Activated naive CD4-positive, alpha-beta T cell treated with Interleukin-2 at 50 U/mL for 16 hours (primary cell): Measurements from ENCODE around the gene ARF1.
"Not testable (repeated sequence)": the region's sequence is repeated elsewhere in the genome, so short reads cannot be mapped to it uniquely, and the experiment has no call there.

Source experiments
- DNase-seq: peaks from one replicate; pipeline ENCODE4 v3.0.0-alpha.2; 2020

ARF1 gene

GRCh38 chr1:228102791-228103620 lies 20.5 kb downstream of the ARF1 start, which contains the start of gene C1orf35:
Gene C1orf35, minus strand, starts transcription at chr1:228103325. Its CDS starts 98 bp downstream, at chr1:228103227.
- DNase-seq: peak; percentile 95

GRCh38 chr1:228104526-228105269 lies 22.2 kb downstream of the ARF1 start:
- no peak for DNase-seq

GRCh38 chr1:228105270-228105995 lies 22.9 kb downstream of the ARF1 start:
- no peak for DNase-seq

- DNase-seq: no peak
Measured at GRCh38 chr1:228105996-228106799, 23.7 kb downstream of the ARF1 start.

GRCh38 chr1:228106800-228107054 lies 24.2 kb downstream of the ARF1 start:
- DNase-seq: no peak

GRCh38 chr1:228107636-228108035 lies 25.1 kb downstream of the ARF1 start:
- DNase-seq: no peak

- no peak for DNase-seq
Measured at GRCh38 chr1:228108055-228108690, 25.7 kb downstream of the ARF1 start.

GRCh38 chr1:228108742-228109072 lies 26.2 kb downstream of the ARF1 start:
- DNase-seq: no peak

GRCh38 chr1:228109073-228109961 lies 26.8 kb downstream of the ARF1 start, which contains the start of gene MRPL55:
Gene MRPL55, minus strand, starts transcription at chr1:228109299. Its CDS starts 1,039 bp downstream, at chr1:228108260.
- peak; percentile 99 for DNase-seq

- no peak for DNase-seq
Measured at GRCh38 chr1:228109962-228110488, 27.5 kb downstream of the ARF1 start.

GRCh38 chr1:228110556-228110955 lies 28.0 kb downstream of the ARF1 start:
- DNase-seq: no peak

- DNase-seq: not testable (repeated sequence)
Measured at GRCh38 chr1:228111315-228111714, 28.8 kb downstream of the ARF1 start.

- no peak for DNase-seq
Measured at GRCh38 chr1:228112167-228112566, 29.7 kb downstream of the ARF1 start.

GRCh38 chr1:228112617-228113016 lies 30.1 kb downstream of the ARF1 start:
- no peak for DNase-seq

GRCh38 chr1:228114827-228115226 lies 32.3 kb downstream of the ARF1 start:
- no peak for DNase-seq

- DNase-seq: no peak
Measured at GRCh38 chr1:228117335-228117734, 34.8 kb downstream of the ARF1 start.

GRCh38 chr1:228118040-228118439 lies 35.5 kb downstream of the ARF1 start:
- no peak for DNase-seq

GRCh38 chr1:228120351-228120750 lies 37.8 kb downstream of the ARF1 start:
- no peak for DNase-seq

GRCh38 chr1:228120857-228121489 lies 38.5 kb downstream of the ARF1 start:
- no peak for DNase-seq

- DNase-seq: no peak
Measured at GRCh38 chr1:228122921-228123441, 40.5 kb downstream of the ARF1 start.
